K562 (cell line): ENCODE measurements around the gene PNMA8A. TPM values are rescaled to one million over a fixed set of nuclear protein-coding genes. Genes with fewer than 3 reads are reported as not detected.

Experiments
- CC2D1A ChIP-seq: fragments of 450-650 bp; IDR thresholded peaks from 2 replicates; pipeline ENCODE4 v1.6.1; 2017; ENCODE audit warnings: mild to moderate bottlenecking
- CTBP1 ChIP-seq: fragments of 450-650 bp; IDR thresholded peaks from 2 replicates; pipeline ENCODE4 v1.6.1; 2016; ENCODE audit warnings: borderline replicate concordance
- MAZ ChIP-seq, 2 experiments: fragments of 450-650 bp in 1 of 2; sonication (generic) in 1 of 2; formaldehyde crosslinking; IDR thresholded peaks in 1 of 2; conservative IDR thresholded peaks in 1 of 2; 2 replicates each; pipeline versions ENCODE4 v1.4.0 to v1.5.0; 2020; ENCODE audit warnings: mild to moderate bottlenecking in 1 of 2, missing genetic modification reagents in 1 of 2
- SMC3 ChIP-seq: conservative IDR thresholded peaks from 2 replicates; pipeline ENCODE4 v1.6.1; 2011; ENCODE audit warnings: low read depth, low read length, improper control_type of control experiment; ENCODE audit not compliant: insufficient read depth
- ZBTB7A ChIP-seq: IDR thresholded peaks from 2 replicates; pipeline ENCODE4 v1.6.1; 2011; ENCODE audit warnings: low read depth, mild to moderate bottlenecking, low read length, moderate library complexity, borderline replicate concordance; ENCODE audit not compliant: control insufficient read depth
- ZNF384 ChIP-seq: IDR thresholded peaks from 2 replicates; pipeline ENCODE4 v1.6.1; 2012; ENCODE audit warnings: low read depth, low read length, improper control_type of control experiment
- polyA plus RNA-seq, 8 experiments: library from polyadenylated mRNA; depleted of rRNA in 4 of 8; stranded (reverse) in 5 of 8; unstranded in 3 of 8; fragments of >200 nt; fragmentation: Nextera tagmentation in 2 of 8; fragmentation: Illumina TruSeq in 1 of 8; extraction: Ambion mirVana in 2 of 8; extraction: Trizol in 1 of 8; gene quantifications; 2 replicates each; pipeline versions ENCODE4 v1.2.1 to v1.2.3, GENCODE V29; 2011 to 2014; ENCODE audit warnings: inconsistent platforms in 1 of 8, missing spikeins in 1 of 8
- total RNA-seq, 7 experiments: library from RNA; depleted of rRNA in 6 of 7; stranded (reverse); fragments of >200 nt in 6 of 7; fragmentation: Illumina TruSeq in 2 of 7; extraction: Trizol in 2 of 7; gene quantifications; 2 replicates each; pipeline versions ENCODE4 v1.2.1 to v1.2.3, GENCODE V29; 2011 to 2021; ENCODE audit warnings: low replicate concordance in 1 of 7
- TF ChIP-seq, protein P1 (sequence below), 2 experiments: IDR thresholded peaks; 2 replicates each; pipeline ENCODE4 v1.6.1; 2012; ENCODE audit warnings: improper control_type of control experiment in 2 of 2, low read depth in 2 of 2, low read length in 2 of 2, borderline replicate concordance in 1 of 2
- TF ChIP-seq, protein P2 (sequence below): sonication (generic); formaldehyde crosslinking; IDR thresholded peaks from 2 replicates; pipeline ENCODE4 v1.8.0; 2022; ENCODE audit warnings: missing genetic modification reagents, mild to moderate bottlenecking, moderate library complexity, borderline replicate concordance
- TF ChIP-seq, protein P3 (sequence below): fragments of 150-350 bp; conservative IDR thresholded peaks from 2 replicates; pipeline ENCODE4 v1.6.1; 2014; ENCODE audit warnings: low read length
- TF ChIP-seq, protein P4 (sequence below), 2 experiments: IDR thresholded peaks; 2 replicates each; pipeline ENCODE4 v1.6.1; 2011; ENCODE audit warnings: borderline replicate concordance in 1 of 2, control low read depth in 1 of 2, low read depth in 1 of 2, low read length in 1 of 2, mild to moderate bottlenecking in 1 of 2, mixed read lengths in 1 of 2, moderate library complexity in 1 of 2; ENCODE audit not compliant: insufficient read depth in 1 of 2, insufficient read length in 1 of 2, poor library complexity in 1 of 2, severe bottlenecking in 1 of 2; ENCODE audit errors: extremely low read depth in 1 of 2
- TF ChIP-seq, protein P5 (sequence below): fragments of 250-450 bp; sonication (Bioruptor Pico); IDR thresholded peaks from 2 replicates; pipeline ENCODE4 v1.8.0; 2022; ENCODE audit warnings: inconsistent platforms, mild to moderate bottlenecking, moderate library complexity, borderline replicate concordance
- TF ChIP-seq, protein P6 (sequence below): fragments of 450-650 bp; formaldehyde crosslinking; IDR thresholded peaks from 2 replicates; pipeline ENCODE4 v1.4.0; 2020; ENCODE audit warnings: mild to moderate bottlenecking, moderate library complexity

Gene PNMA8A
- total and polyA plus RNA-seq, 9 of the 15 experiments (the other 6 are each of a cell fraction or from before 2014, with no cell fraction given) = 6.6 to 23.8 (median 14.9) TPM

DNA sequence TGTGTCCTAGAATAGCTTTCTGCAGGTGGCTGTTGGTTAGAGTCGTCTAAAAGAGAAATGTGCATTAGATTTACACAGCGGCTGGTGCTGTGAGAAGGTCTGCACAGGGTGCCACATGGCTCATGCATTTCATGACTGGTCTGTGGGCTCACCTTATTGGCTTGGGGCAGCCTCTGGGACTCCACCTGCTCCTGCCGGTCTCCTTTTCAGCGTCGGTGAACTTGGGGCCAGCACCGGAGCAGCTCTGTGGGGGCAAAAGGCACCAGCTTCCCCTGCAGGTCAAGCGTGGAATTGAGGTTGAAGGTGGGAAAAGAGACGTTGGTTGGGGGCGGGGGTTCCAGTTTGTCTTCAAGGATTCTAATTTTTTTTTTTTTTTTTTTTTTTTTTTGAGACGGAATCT, 39.5 kb downstream of the PNMA8A start (continued):
- TF ChIP-seq, protein P1, sequence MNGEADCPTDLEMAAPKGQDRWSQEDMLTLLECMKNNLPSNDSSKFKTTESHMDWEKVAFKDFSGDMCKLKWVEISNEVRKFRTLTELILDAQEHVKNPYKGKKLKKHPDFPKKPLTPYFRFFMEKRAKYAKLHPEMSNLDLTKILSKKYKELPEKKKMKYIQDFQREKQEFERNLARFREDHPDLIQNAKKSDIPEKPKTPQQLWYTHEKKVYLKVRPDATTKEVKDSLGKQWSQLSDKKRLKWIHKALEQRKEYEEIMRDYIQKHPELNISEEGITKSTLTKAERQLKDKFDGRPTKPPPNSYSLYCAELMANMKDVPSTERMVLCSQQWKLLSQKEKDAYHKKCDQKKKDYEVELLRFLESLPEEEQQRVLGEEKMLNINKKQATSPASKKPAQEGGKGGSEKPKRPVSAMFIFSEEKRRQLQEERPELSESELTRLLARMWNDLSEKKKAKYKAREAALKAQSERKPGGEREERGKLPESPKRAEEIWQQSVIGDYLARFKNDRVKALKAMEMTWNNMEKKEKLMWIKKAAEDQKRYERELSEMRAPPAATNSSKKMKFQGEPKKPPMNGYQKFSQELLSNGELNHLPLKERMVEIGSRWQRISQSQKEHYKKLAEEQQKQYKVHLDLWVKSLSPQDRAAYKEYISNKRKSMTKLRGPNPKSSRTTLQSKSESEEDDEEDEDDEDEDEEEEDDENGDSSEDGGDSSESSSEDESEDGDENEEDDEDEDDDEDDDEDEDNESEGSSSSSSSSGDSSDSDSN (IDR thresholded peaks at IDR 0.05; ENCODE audit: borderline replicate concordance in 1 of 2, low read depth in 2 of 2, low read length in 2 of 2) = no peak
- TF ChIP-seq, protein P2, sequence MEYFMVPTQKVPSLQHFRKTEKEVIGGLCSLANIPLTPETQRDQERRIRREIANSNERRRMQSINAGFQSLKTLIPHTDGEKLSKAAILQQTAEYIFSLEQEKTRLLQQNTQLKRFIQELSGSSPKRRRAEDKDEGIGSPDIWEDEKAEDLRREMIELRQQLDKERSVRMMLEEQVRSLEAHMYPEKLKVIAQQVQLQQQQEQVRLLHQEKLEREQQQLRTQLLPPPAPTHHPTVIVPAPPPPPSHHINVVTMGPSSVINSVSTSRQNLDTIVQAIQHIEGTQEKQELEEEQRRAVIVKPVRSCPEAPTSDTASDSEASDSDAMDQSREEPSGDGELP (CRISPR knock-in tag) = peak; percentile 15; the same call in 1 of the 2 replicates
- TF ChIP-seq, protein P3, sequence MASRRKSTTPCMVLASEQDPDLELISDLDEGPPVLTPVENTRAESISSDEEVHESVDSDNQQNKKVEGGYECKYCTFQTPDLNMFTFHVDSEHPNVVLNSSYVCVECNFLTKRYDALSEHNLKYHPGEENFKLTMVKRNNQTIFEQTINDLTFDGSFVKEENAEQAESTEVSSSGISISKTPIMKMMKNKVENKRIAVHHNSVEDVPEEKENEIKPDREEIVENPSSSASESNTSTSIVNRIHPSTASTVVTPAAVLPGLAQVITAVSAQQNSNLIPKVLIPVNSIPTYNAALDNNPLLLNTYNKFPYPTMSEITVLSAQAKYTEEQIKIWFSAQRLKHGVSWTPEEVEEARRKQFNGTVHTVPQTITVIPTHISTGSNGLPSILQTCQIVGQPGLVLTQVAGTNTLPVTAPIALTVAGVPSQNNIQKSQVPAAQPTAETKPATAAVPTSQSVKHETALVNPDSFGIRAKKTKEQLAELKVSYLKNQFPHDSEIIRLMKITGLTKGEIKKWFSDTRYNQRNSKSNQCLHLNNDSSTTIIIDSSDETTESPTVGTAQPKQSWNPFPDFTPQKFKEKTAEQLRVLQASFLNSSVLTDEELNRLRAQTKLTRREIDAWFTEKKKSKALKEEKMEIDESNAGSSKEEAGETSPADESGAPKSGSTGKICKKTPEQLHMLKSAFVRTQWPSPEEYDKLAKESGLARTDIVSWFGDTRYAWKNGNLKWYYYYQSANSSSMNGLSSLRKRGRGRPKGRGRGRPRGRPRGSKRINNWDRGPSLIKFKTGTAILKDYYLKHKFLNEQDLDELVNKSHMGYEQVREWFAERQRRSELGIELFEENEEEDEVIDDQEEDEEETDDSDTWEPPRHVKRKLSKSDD = no peak
- TF ChIP-seq SMC3 (peak; percentile 19; the same call in 1 of the 2 replicates), CTBP1 (no peak), ZNF384 (peak; percentile 45; the same call in 1 of the 2 replicates), ZBTB7A (no peak), MAZ (CRISPR knock-in tag; conservative IDR thresholded peaks at IDR 0.05 in 1 of 2, IDR thresholded peaks at IDR 0.05 in 1 of 2) (0 out of 4 replicates have a peak, but pooled peaks of 1 of the 2 experiments have one; percentile 24), CC2D1A (peak; percentile 50; the same call in 1 of the 2 replicates)
- TF ChIP-seq, protein P4, sequence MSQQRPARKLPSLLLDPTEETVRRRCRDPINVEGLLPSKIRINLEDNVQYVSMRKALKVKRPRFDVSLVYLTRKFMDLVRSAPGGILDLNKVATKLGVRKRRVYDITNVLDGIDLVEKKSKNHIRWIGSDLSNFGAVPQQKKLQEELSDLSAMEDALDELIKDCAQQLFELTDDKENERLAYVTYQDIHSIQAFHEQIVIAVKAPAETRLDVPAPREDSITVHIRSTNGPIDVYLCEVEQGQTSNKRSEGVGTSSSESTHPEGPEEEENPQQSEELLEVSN (IDR thresholded peaks at IDR 0.05; ENCODE audit: borderline replicate concordance in 1 of 2, extremely low read depth in 1 of 2, insufficient read depth in 1 of 2, insufficient read length in 1 of 2, low read depth in 1 of 2, low read length in 1 of 2, poor library complexity in 1 of 2, severe bottlenecking in 1 of 2) = peak in 1 of 2 experiments; percentile 10
- TF ChIP-seq, protein P5, sequence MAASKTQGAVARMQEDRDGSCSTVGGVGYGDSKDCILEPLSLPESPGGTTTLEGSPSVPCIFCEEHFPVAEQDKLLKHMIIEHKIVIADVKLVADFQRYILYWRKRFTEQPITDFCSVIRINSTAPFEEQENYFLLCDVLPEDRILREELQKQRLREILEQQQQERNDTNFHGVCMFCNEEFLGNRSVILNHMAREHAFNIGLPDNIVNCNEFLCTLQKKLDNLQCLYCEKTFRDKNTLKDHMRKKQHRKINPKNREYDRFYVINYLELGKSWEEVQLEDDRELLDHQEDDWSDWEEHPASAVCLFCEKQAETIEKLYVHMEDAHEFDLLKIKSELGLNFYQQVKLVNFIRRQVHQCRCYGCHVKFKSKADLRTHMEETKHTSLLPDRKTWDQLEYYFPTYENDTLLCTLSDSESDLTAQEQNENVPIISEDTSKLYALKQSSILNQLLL (CRISPR knock-in tag) = no peak
- TF ChIP-seq, protein P6, sequence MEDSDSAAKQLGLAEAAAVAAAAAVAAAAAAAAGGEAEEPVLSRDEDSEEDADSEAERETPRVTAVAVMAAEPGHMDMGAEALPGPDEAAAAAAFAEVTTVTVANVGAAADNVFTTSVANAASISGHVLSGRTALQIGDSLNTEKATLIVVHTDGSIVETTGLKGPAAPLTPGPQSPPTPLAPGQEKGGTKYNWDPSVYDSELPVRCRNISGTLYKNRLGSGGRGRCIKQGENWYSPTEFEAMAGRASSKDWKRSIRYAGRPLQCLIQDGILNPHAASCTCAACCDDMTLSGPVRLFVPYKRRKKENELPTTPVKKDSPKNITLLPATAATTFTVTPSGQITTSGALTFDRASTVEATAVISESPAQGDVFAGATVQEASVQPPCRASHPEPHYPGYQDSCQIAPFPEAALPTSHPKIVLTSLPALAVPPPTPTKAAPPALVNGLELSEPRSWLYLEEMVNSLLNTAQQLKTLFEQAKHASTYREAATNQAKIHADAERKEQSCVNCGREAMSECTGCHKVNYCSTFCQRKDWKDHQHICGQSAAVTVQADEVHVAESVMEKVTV (CRISPR knock-in tag) = 0 out of 2 replicates have a peak, but pooled peaks have one; percentile 8
